Measurements from ENCODE around the gene FBH1. TPM values are rescaled to one million over a fixed set of nuclear protein-coding genes. Genes with fewer than 3 reads are reported as not detected.
"Not testable (repeated sequence)": the region's sequence is repeated elsewhere in the genome, so short reads cannot be mapped to it uniquely, and the experiment has no call there.

The FBH1 gene
- polyA plus RNA-seq (ENCODE audit: insufficient read length): 44.1 TPM

GRCh38 chr10:5889624-5890451 lies at the start of gene FBH1, which contains the start of gene ANKRD16:
TSS of gene FBH1 (plus strand) at chr10:5890243. CDS start at chr10:5890346, 103 bp downstream.
TSS of gene ANKRD16 (minus strand) at chr10:5889893. CDS start at chr10:5889354, 539 bp downstream.
- peak; percentile 100 for DNase-seq

- DNase-seq: no peak
These were observed 49.4 kb upstream of the FBH1 start for GRCh38 chr10:5840314-5841307.

GRCh38 chr10:5841965-5842364 lies 48.1 kb upstream of the FBH1 start:
- no peak for DNase-seq

GRCh38 chr10:5843686-5844344 lies 46.2 kb upstream of the FBH1 start:
- no peak for DNase-seq

GRCh38 chr10:5844345-5845055 lies 45.5 kb upstream of the FBH1 start:
- no peak for DNase-seq

GRCh38 chr10:5846667-5847066 lies 43.4 kb upstream of the FBH1 start:
- DNase-seq: not testable (repeated sequence)

GRCh38 chr10:5854131-5854475 lies 35.9 kb upstream of the FBH1 start:
- peak; percentile 50 for DNase-seq

- no peak for DNase-seq
These were observed 33.9 kb upstream of the FBH1 start for GRCh38 chr10:5855979-5856700.

- no peak for DNase-seq
These were observed 33.4 kb upstream of the FBH1 start for GRCh38 chr10:5856701-5857004.

GRCh38 chr10:5858811-5859210 lies 31.2 kb upstream of the FBH1 start:
- no peak for DNase-seq

GRCh38 chr10:5860066-5860465 lies 30.0 kb upstream of the FBH1 start:
- DNase-seq: no peak

- no peak for DNase-seq
These were observed 27.6 kb upstream of the FBH1 start for GRCh38 chr10:5862360-5862961.

GRCh38 chr10:5862981-5863685 lies 26.9 kb upstream of the FBH1 start:
- not testable (repeated sequence) for DNase-seq

GRCh38 chr10:5866451-5867081 lies 23.5 kb upstream of the FBH1 start:
- DNase-seq: not testable (repeated sequence)

- not testable (repeated sequence) for DNase-seq
These were observed 22.9 kb upstream of the FBH1 start for GRCh38 chr10:5867091-5867615.

- DNase-seq: not testable (repeated sequence)
These were observed 21.7 kb upstream of the FBH1 start for GRCh38 chr10:5868383-5868782.

- DNase-seq: no peak
These were observed 20.9 kb upstream of the FBH1 start for GRCh38 chr10:5869156-5869555.

- no peak for DNase-seq
These were observed 18.4 kb upstream of the FBH1 start for GRCh38 chr10:5871596-5871995.

- DNase-seq: peak; percentile 84
These were observed 16.5 kb upstream of the FBH1 start for GRCh38 chr10:5873515-5873995.

Measured in hindlimb muscle (tissue), 1 donor.